GM12892 (cell line): Measurements from ENCODE around the gene KRT10.

Experiments
- POLR2AphosphoS5 ChIP-seq: IDR thresholded peaks from 2 replicates; pipeline ENCODE4 v1.6.1; 2011; ENCODE audit warnings: low read depth, low read length, control low read depth
- TAF1 ChIP-seq: IDR thresholded peaks from 2 replicates; pipeline ENCODE4 v1.6.1; 2011; ENCODE audit warnings: low read depth, mild to moderate bottlenecking, control low read depth, low read length, borderline replicate concordance

GRCh38 chr17:40839194-40839593, 16.8 kb upstream of the KRT10 start:
- TF ChIP-seq TAF1 (no peak), POLR2AphosphoS5 (no peak)
